Lower leg skin (tissue), 3 donors: Measurements from ENCODE around the gene GFOD2.

ENCODE experiments used
- CTCF ChIP-seq, 3 donors: fragments of 450-650 bp; IDR thresholded peaks; one replicate each; pipeline ENCODE4 v1.5.1; 2016; ENCODE audit warnings: antibody characterized with exemption in 3 of 3, mild to moderate bottlenecking in 3 of 3, moderate library complexity in 2 of 3
- POLR2A ChIP-seq, 2 donors: fragments of 450-650 bp; IDR thresholded peaks; one replicate each; pipeline ENCODE4 v1.6.1; 2016 to 2017; ENCODE audit warnings: antibody characterized with exemption in 2 of 2, mild to moderate bottlenecking in 1 of 2, moderate library complexity in 1 of 2

- no peak for TF ChIP-seq CTCF (IDR thresholded peaks at IDR 0.05)
- no peak for TF ChIP-seq POLR2A (IDR thresholded peaks at IDR 0.05)
Measured at GRCh38 chr16:67667453-67667816, 51.7 kb downstream of the GFOD2 start.
